ENCODE data around the gene ZBTB4.
A peak's percentile ranks its signal among the peaks of the same experiment; 100 is the strongest.

The ZBTB4 gene

DNA sequence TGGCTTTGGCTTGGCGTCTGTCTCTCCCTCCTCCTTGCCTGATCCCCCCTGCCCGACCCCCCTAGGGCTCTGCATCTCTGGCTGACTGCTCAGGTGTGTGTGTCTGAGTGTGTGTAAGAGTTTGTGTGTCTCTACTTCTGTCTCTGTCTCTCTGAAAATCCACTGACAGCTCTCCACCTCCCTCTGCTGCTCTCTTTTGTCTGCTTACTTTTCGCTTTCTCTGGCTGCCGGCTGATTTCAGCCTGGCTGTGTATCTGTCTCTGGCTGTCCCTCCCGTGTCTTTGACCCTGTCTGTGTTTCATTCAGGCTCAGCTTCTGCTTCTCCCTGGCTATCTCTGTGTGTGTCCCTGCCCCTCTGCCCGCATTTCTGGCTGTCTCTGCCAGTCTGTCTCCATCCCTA, 63.1 kb downstream of the ZBTB4 start:
- TF ChIP-seq, protein P1, sequence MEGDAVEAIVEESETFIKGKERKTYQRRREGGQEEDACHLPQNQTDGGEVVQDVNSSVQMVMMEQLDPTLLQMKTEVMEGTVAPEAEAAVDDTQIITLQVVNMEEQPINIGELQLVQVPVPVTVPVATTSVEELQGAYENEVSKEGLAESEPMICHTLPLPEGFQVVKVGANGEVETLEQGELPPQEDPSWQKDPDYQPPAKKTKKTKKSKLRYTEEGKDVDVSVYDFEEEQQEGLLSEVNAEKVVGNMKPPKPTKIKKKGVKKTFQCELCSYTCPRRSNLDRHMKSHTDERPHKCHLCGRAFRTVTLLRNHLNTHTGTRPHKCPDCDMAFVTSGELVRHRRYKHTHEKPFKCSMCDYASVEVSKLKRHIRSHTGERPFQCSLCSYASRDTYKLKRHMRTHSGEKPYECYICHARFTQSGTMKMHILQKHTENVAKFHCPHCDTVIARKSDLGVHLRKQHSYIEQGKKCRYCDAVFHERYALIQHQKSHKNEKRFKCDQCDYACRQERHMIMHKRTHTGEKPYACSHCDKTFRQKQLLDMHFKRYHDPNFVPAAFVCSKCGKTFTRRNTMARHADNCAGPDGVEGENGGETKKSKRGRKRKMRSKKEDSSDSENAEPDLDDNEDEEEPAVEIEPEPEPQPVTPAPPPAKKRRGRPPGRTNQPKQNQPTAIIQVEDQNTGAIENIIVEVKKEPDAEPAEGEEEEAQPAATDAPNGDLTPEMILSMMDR (IDR thresholded peaks at IDR 0.05; ENCODE audit: borderline replicate concordance, insufficient read depth, low read depth, low read length) = 0 out of 2 replicates have a peak, but pooled peaks have one; percentile 18
- H3K4me3 ChIP-seq (ENCODE audit: low read depth, low read length) = no peak overlapping the region

DNA sequence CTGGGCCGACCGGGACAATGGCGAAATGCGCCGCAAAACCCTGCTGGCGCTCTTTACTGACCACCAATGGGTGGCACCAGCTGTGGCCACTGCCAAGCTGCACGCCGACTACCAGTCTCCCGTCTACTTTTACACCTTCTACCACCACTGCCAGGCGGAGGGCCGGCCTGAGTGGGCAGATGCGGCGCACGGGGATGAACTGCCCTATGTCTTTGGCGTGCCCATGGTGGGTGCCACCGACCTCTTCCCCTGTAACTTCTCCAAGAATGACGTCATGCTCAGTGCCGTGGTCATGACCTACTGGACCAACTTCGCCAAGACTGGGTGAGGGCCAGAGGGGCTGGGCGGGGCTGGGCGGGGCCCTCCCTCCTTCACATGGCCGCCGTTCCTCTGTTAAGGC, 63.6 kb downstream of the ZBTB4 start:
- H3K4me3 ChIP-seq (ENCODE audit: low read depth, low read length) = no peak overlapping the region
- TF ChIP-seq, protein P1 (IDR thresholded peaks at IDR 0.05; ENCODE audit: borderline replicate concordance, insufficient read depth, low read depth, low read length) = no peak

DNA sequence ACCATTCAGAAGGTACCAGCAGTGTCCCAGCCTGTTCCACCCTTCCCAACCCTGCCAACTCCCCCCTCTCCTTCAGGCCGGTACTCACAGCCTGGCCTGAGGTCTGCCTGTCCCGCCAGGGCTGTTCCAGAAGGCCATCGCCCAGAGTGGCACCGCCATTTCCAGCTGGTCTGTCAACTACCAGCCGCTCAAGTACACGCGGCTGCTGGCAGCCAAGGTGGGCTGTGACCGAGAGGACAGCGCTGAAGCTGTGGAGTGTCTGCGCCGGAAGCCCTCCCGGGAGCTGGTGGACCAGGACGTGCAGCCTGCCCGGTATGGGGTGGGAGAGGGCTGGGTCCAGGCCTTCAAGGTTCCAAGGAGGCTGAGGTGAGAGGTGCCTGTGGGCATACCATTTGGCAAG, 64.6 kb downstream of the ZBTB4 start:
- H3K4me3 ChIP-seq (ENCODE audit: low read depth, low read length) = no peak overlapping the region
- TF ChIP-seq, protein P1 (IDR thresholded peaks at IDR 0.05; ENCODE audit: borderline replicate concordance, insufficient read depth, low read depth, low read length) = no peak

DNA sequence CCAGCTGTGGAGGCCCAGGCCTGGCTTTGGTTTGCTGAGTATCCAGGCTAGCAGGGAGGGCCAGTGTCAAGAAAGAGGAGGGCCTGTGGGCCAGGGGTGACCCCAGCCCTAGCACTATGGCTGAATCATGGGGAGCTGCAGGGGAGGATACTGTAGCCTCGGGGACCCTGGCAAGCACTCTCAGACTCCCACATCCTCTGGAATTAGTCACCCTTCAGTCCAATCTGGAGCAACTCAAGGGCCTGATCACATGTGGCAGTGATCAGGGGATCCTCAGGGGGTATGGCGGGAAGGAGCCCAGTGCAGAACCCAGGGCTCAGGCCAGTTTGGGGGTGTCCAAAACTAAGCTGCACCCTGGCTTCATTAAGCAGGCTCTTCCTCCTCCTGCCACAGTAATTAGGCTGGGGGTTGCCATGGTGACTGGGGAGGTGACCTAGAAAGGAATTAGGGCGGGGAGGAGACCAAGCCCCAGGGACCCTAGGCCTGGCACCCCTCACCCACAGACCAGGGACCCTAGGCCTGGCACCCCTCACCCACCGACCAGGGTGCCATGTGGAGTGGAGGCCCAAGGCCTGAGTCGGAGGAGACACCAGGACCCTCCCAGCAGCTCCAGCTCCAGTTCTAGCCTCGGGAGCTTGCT, 66.0 kb downstream of the ZBTB4 start:
- no peak overlapping the region for H3K4me3 ChIP-seq (ENCODE audit: low read depth, low read length)
- TF ChIP-seq, protein P1 (IDR thresholded peaks at IDR 0.05; ENCODE audit: borderline replicate concordance, insufficient read depth, low read depth, low read length) = no peak

DNA sequence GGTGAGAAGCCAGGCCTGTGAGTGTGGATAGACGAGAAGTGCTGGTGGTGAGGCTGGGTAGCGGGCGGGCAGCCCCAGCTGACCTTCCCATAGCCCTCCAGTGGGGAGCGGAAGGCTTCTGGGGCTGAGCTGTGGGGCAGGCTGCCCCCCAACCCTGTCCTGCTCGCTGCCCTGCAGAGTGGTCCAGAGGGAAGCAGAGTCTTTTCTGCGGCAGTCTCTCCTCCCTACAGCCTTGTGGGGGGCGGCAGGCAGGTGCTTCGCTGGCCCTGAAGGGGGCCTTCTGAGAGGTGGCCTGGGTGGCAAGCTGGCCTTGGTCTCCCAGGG, 68.0 kb downstream of the ZBTB4 start:
- TF ChIP-seq, protein P1 (IDR thresholded peaks at IDR 0.05; ENCODE audit: borderline replicate concordance, insufficient read depth, low read depth, low read length) = no peak
- no peak overlapping the region for H3K4me3 ChIP-seq (ENCODE audit: low read depth, low read length)

DNA sequence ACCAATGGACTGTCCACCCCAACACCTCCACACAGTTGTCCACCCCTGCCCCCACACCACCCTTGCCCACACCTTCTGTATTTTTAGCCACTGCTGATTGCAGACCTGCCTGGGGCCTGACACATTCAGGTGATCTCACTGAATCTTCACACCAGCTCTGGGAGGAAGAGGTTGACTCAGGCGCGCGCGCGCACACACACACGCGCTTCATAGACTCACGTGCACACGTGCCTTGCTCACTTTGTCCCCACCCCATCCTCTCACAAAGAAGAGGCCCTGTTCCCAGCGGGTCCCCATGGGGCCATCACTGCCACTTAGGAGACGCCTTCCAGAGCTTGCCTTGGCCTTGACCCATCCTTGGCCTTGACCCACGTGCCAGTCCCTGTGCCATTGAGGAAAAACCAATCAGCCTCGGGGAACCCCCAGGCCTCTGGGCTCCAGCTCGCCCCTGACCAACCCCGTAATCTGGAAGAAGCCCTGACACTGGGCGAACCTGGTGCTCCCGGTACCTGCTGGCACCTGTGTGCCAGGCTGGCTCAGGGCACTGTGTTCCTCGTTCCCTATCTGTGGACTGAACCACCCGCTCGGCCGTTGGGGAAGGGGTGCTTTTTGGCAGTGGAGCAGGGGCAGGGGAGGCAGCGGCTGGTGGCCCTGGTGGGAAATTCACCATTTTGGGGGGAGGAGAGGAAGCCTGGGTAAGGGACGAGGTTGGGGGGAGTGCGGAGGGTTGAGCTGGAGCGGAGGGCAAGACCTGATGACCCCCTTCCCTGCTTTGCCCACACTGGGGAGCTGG, 68.6 kb downstream of the ZBTB4 start:
- no peak overlapping the region for H3K4me3 ChIP-seq (ENCODE audit: low read depth, low read length)

More for the DNA sequence above, 68.6 kb downstream of the ZBTB4 start:
- TF ChIP-seq, protein P1 (IDR thresholded peaks at IDR 0.05; ENCODE audit: borderline replicate concordance, insufficient read depth, low read depth, low read length) = no peak

Data from GM12875 (cell line).